T47D (cell line): ENCODE measurements around the gene ZPR1.

Source experiments
- DNase-seq, 2 experiments: peaks; one replicate each; pipeline versions ENCODE4 v3.0.0 to v3.0.0-alpha.2; 2011 to 2012; ENCODE audit warnings: low read depth in 1 of 2, low spot score in 1 of 2
- JUND ChIP-seq: IDR thresholded peaks from 2 replicates; pipeline ENCODE4 v1.6.1; 2012; ENCODE audit warnings: low read depth
- in situ Hi-C: cut with HindIII; loops from 2 replicates; pipeline ENCODE4 v1.10.0; 2016; ENCODE audit warnings: low sequenced_read_pairs, low pct_unique_long_range_greater_than_20kb

ZPR1 gene

DNA sequence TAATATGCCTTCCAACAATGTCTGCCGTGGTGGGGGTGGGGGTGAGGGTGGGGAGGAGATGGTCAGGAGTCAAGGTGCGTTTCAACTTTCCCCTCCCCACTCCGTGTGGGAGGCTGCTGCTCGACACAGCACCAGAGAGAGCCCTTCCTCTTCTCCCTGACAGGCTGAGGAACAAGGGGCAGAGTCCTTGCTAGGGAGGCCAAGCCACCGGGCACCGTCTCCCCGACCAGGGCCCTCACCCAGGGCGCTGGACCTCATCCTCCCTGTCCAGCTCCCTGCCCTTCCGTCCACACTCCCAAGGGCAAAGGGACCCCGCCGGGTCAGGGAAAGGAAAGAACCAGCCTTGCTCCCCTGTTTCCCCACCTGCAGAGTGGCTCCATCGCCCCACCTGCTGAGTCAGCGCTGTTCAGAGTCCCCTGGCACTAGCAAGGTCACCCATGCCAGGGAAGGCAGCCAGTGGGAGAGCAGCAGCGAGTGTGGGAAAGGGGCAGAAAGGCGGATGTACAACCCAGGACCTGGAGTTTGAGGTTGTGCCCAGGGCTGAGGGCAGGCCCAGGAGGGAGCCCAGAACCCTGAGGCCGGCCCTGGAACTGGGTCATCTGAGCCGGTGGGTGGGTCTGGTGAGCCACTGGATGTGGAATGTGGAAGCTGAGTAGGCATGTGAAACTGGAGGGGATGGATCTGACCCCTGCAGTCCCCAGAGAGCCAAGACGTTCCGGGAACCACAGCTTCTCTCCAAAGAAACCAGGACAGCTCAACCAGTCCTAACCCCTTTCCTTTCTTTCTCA lies 62.2 kb downstream of the ZPR1 start:
- DNase-seq = no peak
- in situ Hi-C loops = no loop called here
- no peak for TF ChIP-seq JUND

DNA sequence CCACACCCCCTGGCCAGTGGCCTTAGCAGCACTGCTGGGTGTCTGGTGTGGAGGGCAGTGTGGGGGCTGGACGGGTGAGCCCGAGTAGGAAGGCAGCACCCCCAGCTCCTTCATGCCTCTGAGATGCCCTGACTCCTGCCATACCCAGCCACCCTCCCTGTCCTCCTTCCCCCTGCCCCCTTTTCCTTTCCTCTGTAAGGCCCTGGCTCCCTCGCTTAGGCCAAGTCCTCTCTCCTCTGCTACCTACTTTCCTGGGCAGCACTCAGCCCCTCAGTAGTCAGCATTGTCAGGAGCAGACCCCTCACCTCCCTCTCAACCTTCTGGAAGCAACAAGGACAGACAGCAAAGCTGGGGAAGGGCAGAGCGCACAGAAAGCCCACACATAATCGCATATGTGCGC lies 63.0 kb downstream of the ZPR1 start:
- in situ Hi-C loops = no loop called here
- no peak for DNase-seq
- TF ChIP-seq JUND = no peak
